HG03175 (cell line): Measurements from ENCODE around the gene TRMT1.
"Not testable (repeated sequence)": the region's sequence is repeated elsewhere in the genome, so short reads cannot be mapped to it uniquely, and the experiment has no call there.

Source experiments
- ATAC-seq: cut with Tn5 transposase; IDR thresholded peaks from one replicate; pipeline ENCODE4 v1.9.1; 2021; ENCODE audit warnings: mild to moderate bottlenecking, moderate library complexity; ENCODE audit not compliant: unreplicated experiment

TRMT1 gene

DNA sequence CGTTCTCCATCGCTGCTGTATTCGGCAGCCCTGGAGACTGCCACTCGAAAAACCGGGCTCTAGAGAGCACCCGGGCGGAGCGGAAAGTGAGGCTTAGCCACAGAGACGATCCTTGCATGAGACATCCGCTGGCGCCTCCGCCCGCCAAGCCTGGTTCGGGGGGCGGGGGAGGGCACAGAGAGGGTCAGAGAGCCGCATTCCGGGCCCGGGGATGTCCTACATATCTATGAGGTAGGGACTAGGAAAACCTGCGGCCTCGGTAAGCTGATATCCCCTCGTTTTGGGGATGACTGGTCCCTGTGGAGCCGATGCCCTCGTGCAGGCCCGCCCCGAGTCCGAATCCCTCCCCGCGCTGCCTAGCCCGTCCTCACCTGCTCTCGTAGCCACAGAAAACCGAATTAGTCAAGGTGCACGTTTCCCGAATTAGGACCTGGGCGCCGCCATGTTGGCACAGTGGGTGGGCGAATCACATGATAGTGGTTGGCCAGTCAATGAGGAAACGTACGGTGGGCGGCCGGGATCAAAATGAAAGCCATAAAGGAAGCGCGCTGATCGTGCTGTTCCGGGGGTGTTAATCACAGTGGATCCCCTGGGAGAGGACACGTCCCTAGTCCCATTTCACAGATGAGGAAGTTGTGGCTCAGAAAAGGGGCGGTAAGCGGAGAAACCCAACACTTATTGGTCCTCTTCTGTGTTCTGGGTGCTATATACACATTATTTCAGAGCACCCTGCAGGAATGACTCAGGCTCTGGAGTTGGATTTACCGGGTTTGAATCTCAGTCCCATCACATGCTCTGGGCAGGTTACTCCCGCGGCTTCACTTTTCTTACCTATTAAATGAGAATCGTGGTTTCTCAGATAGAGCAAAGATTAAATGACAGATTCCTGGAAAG is at the start of gene TRMT1:
TRMT1 (minus strand) TSS at position 459 of the 894 bp plus-strand sequence; CDS start at position 118, 341 bp downstream.
- ATAC-seq, result peak; percentile 48

DNA sequence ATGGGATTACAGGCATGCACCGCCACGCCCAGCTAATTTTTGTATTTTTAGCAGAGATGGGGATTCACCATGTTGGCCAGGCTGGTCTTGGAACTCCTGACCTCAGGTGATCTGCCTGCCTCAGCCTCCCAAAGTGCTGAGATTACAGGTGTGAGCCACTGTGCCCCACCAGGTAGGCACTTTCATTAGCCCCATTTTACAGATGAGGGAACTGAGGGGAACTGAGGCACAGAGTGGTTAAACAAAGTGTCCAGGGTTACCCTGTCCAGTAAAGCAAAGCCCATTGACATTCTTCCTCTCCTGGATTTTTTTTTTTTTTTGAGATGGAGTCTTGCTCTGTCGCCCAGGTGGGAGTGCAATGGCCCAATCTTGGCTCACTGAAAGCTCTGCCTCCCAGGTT is 49.6 kb upstream of the TRMT1 start:
- not testable (repeated sequence) for ATAC-seq

DNA sequence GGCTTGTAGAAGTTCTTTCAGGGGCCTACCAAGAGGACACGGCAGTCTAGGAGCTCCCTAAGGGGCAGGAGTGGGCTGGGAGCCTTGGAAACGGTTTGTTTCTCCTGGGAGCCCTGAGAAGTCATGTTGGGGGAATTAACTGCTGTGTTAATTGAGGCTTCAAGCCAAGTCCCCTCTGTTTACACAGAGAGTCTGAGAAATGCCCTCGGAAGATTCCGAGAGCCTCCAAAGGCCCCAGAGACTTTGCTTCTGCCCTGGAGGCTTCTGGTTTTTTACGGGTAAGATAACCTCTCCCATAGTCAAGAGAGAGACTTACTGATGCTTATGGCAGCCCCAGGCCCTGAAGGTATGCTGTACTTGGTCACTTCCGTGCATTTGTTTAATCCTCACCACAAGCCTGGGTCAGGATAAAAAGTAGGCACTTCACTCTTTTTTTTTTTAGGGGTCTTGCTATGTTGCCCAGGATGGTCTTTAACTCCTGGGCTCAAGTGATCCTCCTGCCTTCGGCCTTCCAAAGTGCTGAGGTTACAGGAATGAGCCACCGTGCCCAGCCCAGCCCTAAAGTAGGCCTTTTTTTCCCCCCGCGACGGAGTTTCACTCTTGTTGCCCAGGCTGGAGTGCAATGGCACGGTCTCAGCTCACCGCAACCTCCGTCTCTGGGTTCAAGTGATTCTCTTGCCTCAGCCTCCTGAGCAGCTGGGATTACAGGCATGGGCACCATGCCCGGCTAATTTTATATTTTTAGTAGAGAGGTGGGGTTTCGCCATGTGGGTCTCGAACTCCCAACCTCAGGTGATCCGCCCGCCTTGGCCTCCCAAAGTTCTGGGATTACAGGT is 48.8 kb upstream of the TRMT1 start:
- no peak for ATAC-seq

DNA sequence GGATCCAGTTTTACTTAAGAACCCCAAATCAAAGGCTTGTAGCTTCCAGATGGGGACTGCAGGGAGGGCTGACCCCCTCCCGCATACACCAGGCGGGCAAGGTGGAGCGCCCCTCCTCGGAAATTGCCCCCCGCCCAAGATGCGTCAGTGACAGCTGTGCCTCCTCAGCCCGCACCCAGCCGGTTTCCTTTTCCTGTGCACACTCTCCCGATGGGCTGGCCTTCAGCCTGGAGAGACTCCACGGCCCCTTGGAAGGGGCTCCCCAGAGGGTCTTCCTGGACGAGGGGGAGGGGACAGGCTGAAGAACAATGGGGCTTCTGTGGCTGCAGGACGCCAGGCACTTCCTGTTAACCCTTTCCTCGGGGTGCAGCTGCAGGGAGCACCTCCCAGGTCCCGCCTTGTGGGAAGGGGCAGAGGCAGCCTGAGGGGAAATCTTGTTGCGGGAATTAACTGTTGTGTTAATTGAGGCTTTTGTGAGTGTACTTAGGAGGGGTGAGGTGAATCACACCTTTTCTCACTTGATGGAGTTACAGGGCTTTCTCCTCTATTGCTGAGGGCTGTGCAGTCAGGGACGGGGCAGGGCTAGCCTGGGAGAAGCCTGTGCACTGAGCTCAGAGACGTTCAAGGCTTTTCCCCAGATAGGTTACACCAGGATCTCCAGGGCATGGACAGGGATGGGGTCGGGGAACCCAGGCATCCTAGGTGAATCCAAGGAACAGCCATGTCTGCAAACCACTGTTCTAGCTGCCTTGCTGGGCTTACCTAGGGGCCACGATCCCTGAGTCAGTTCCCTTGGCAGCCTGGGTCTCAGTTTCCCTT is 48.0 kb upstream of the TRMT1 start:
- no peak for ATAC-seq

DNA sequence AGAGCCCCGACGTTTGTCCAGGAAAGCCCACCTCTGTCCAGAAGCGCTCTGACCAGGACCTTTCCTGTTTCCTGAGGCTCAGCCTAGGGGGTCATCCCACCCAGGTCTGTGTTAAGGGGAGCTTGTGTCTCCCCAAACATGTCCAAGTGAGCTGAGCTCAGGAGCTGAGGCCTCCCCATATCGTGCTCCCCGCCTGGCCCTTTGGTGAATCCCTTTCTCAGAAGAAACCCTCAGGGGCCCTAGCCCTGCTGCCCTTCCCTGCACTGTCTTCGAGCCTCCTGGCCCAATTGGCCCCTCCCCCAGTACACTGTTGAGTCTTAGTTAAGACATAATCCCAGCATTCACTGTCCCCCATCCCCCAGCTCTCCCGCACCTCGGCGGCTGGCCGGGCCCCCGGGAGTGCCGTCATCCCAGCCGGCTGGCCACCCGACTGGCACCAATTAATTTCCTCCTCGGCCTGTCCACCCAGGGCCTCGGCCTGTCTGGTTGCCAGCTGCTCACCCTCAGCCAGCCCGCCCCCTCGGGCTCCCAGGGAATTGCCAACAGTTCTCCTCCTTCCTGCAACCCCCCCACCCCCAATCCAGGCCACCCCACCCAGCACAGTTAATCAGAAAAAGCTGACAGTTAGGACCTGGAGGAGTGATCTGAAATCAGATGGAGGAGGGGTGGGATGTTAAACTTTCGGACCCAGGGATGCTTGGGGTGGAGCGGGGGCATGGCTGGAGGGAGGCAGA is 47.2 kb upstream of the TRMT1 start:
- no peak for ATAC-seq

DNA sequence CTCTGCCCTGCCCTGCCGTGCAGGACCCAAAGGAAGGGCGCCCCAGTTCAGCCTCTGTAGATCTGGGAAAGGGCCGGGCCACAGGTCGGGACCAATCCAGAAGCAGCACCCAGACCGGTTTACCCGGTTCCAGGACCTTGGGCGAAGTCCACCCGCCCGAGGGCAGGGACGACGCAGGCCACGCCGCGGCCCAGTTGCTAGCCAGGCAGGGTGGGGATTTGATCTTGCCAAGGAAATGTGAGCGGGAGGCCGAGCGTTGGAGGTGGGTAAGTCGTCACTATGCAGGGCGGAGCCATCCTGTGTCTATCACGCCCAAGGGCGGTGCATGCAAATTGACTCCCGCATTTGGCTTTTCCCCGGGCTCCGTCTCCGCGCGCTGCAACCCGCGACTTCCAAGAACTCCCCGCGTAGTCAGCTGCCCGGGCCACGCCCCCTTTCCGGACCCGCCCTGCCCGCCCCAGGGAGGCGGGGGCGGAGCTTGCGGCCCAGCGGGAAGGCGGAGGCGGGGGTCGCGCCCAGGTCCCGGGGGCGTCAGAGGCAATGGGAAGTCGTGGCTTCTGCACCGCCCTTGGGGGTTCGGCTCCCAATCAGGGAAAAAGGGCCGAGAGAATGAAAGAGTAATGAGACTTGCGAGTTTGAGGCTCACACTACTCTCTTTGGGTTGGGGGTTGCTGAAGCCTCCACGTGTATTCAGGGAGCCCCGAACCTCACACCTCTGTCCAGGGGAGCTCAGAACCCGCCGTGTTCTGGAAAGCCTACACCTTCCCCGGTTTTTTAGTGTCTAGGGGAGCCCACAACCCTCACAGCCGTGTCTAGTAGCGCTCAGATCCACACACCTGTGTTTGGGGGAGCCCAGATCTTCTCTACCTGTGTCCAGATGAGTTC is 46.4 kb upstream of the TRMT1 start:
- ATAC-seq, result no peak

DNA sequence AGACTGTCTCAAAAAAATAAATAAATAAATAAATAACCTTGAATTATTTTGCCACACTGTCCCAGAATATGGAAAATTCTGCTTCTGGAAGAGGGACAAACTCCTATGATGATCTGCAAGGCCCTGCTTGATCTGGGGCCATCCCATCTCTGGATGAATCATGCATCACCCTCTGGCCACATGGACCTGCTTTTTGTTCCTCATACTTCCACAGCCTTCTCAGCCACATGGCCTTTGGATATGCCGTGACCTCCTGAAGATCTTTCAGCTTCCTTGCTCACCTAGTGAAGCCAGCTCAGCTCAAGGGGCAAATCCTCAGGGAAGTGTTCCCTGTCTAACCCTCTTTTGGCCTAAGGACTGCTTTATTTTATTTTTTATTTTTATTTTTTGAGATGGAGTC is 44.0 kb upstream of the TRMT1 start:
- no peak for ATAC-seq

DNA sequence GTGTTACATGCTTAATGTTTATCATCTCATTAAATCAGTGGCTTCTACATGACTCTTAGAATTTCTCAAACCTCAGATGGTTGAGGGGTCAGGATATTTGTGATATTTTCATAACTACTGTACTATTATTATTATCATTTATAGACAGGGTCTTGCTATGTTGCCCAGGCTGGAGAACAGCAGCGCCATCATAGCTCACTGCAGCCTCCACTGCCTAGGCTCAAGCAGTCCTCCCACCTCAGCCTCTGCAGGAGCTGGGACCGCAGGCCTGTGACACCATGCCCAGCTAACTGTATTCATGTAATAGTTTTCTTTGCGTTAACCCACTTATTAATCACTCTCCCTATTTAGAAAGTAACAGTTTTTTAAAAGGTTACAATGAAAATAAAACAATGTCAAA is 43.2 kb upstream of the TRMT1 start:
- no peak for ATAC-seq

DNA sequence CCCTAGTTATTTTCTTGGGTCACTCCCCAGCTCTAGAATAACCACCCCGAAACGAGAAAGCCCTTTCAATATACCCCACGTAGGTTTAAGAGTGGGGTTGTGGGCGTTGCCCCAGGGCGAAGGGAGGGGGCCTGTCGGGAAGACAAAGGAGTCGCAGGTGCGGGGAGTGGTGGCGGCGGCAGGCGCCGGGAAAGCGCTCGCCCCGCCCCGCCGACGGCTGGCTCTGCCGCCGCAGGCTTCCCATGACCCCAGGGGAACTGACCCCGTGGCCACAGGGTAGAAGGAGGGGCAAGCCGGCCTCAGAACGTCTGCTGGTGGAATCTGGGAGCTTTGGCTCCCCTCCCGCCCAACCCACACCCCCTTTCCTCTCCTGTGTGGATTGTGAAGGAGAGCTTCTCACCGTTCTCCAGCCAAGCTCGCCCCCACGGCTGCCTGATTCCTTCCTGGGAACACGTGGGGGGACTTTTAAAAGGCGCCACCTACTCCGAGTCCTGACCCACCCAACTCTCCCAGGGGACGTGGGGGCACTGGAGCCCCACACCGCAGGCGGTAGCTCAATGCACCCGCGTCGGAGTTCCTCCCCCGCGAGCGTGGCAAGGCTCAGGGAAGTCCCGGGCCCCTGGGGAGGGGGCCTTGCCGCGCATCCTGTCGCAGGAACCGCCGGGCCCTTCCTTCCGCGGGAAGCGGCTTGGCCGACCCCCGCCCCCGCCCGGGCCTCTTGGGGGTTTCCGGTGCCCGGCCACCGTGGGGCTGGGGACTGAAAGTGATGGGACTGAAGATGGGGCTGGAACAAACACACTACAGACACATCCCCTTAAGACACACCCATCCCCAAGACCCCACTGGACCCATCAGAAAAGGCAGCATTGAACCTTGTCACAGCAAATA is 39.2 kb upstream of the TRMT1 start:
- ATAC-seq, result no peak

DNA sequence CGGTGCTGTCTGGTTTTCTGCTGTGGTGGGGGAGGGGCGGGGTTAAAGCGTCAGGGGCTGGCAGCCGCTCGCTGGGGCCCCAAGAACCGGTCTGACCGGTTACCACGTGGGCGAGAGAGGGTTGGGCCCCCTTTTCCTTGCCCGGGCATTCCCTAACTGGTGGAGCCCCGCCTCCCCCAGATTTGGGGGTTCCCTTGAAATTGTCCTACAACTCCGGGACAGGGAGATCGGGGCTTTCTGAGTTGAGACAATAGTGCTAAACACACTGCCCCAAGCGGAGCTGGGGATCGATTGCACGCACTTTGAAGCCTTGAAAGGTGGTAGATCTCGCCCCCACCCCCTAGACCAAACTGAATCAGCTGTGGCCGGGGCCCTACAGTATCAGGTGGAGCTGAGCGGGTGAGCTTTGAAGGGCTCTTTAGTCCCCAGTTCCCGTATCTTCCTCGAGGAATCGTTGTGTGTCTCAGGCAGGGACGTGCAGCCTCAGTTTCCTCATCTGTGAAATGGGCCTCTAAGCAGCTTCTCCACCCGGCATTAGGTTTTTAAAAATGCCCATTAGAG is 38.5 kb upstream of the TRMT1 start:
- no peak for ATAC-seq

DNA sequence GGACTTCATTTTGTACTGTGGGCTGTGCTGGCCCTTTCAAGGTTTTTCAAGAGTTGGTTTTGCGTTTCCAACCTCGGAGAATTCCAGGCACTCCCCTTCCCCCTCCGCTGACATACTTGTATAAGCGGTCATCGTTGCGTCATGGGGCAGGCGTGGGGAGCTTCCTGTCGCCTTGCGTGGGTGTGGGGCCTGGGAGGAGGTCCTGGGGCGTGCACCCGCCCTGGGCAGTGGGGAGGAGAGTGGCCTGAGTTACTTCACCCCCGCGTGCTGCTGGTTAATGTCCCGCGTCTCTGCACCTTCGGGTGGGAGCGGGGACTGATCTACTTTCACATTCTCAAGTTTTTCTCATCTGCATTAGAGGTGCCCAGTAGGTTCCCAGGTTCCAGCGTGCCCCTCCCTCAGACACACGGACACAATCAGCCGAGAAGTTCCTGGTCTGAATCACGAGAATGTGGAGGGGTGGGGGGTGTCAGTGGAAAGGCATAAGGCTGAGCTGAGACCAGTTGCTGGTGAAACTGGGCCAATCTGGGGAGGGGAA is 37.8 kb upstream of the TRMT1 start:
- ATAC-seq, result no peak

DNA sequence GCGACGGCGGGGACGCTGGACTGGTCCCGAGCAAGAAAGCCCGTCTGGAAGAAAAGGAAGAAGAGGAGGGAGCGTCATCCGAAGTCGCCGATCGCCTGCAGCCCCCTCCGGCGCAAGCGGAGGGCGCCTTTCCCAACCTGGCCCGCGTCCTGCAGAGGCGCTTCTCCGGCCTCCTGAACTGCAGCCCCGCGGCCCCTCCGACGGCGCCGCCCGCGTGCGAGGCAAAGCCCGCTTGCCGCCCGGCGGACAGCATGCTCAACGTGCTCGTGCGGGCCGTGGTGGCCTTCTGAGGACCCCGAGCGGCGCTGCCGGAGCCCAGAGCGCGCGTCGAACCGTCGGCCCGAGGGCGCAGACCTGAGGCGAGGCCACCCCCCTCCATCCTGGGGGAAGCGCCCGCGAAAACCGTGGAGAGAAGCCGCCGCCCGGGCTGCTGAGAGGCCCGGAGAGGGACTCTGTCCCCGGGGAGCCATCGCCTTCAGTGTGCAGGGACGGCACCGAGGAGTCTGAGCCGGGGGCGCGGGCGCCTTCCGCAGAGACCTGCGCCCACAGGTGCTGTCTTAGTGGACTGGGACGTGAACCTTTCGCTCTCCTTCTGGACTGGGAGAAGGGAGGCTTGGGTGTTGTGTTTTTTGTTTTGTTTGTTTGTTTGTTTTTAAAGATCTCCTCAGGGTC is 37.2 kb upstream of the TRMT1 start:
- ATAC-seq, result no peak

DNA sequence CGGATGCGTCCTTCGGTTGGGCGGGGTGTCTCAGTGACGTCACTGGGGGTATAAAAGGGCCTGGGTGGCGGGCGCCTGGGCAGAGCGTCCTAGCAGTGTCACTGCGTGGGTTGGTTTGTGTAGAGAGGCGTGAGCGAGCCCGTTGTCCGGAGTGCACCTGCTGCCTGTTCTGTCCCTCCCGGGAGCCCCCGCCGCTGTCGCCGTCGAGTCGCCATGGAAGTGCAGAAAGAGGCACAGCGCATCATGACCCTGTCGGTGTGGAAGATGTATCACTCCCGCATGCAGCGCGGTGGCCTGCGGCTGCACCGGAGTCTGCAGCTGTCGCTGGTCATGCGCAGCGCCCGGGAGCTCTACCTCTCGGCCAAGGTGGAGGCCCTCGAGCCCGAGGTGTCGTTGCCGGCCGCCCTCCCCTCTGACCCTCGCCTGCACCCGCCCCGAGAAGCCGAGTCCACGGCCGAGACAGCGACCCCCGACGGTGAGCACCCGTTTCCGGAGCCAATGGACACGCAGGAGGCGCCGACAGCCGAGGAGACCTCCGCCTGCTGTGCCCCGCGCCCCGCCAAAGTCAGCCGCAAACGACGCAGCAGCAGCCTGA is 36.5 kb upstream of the TRMT1 start:
- ATAC-seq, result peak; percentile 27

DNA sequence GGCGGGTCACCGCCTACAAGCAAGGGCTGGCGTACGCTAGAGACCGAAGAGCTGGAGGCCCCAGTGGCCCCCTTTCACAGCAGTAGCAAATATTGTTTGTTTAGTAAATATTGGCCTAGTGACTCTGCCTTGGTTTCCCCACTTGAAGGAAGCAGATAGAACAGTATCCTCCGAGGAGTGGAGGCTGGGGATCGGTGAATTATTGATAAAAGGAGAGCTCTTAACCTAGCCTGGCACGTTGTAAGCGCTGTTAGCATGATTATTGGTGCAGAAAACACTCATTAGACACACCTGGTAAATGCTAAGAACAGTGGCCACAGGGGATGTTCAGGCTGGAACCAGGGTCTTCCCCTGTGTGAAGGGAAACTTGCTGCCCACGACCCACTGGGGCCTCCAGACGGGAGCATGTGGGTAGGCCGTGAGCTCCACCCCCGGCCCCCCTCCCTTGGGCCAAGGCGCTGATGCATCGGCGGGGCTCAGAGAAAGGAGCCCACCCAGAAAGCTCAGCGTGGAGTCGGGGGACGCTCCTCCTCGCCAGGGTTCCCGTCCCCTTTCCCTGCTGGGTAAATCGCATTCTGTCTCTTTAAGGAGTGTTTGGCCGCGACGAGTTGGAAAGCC is 35.9 kb upstream of the TRMT1 start:
- ATAC-seq, result no peak

DNA sequence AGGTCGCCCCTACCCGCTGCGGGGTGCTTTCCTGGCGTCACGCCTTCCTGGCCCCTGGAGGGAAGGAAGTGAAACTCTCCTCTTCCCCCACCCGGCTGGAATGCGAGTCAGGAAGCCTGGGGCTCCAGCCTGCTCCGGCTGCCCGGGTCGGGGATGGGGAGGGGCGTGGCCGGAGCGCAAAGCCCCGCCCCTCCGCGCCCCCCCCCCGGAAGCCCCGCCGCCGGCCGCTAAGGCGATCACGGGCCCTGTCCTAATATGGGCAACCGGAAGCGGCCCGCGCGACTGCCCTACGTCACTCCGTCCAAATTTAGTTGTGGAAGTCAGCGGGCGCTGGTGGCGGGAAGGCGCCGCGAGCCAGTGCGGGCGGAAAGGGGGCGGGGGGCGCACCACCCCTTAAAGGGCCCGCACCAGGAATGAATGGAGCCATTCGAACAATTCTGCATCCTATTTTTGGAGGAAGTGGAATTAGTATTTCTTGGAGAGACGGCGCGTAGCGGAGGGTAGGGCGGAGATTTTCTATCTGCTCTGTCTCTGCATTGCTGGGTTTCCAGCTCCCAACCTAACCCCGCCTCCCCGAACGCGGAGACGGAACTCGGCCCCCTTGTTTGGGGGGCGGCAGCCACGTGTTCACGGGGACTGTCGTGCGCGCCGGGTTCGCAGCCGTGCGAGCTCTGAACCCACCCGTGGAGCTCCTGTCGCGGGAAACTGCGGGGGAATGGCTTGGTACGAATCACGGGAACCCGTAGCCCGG is 35.2 kb upstream of the TRMT1 start:
- ATAC-seq, result peak; percentile 40
